Ovary (tissue), 3 donors: ENCODE data around the gene MBP.

Source experiments
- EP300 ChIP-seq: sonication (generic); formaldehyde crosslinking; IDR thresholded peaks from one replicate; pipeline ENCODE4 v1.6.1; 2017; ENCODE audit warnings: antibody characterized with exemption
- POLR2A ChIP-seq: fragments of 450-650 bp; IDR thresholded peaks from one replicate; pipeline ENCODE4 v1.6.1; 2017; ENCODE audit warnings: antibody characterized with exemption, mild to moderate bottlenecking, moderate library complexity
- TF ChIP-seq, protein P1 (sequence below), 3 donors: fragments of 450-650 bp in 2 of 3; fragments of 200-600 bp in 1 of 3; IDR thresholded peaks; one replicate each; pipeline versions ENCODE4 v1.5.1 to v1.8.0; 2016 to 2022; ENCODE audit warnings: antibody characterized with exemption in 3 of 3, mild to moderate bottlenecking in 1 of 3
- donor health status: DM: no; HTN: no; CAD: no.

GRCh38 chr18:77107292-77107691 lies 25.3 kb downstream of the MBP start:
- no peak for TF ChIP-seq EP300
- TF ChIP-seq, protein P1, sequence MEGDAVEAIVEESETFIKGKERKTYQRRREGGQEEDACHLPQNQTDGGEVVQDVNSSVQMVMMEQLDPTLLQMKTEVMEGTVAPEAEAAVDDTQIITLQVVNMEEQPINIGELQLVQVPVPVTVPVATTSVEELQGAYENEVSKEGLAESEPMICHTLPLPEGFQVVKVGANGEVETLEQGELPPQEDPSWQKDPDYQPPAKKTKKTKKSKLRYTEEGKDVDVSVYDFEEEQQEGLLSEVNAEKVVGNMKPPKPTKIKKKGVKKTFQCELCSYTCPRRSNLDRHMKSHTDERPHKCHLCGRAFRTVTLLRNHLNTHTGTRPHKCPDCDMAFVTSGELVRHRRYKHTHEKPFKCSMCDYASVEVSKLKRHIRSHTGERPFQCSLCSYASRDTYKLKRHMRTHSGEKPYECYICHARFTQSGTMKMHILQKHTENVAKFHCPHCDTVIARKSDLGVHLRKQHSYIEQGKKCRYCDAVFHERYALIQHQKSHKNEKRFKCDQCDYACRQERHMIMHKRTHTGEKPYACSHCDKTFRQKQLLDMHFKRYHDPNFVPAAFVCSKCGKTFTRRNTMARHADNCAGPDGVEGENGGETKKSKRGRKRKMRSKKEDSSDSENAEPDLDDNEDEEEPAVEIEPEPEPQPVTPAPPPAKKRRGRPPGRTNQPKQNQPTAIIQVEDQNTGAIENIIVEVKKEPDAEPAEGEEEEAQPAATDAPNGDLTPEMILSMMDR (IDR thresholded peaks at IDR 0.05), result no peak
- TF ChIP-seq POLR2A, result no peak
